Upper lobe of right lung (tissue), 1 donor: ENCODE data around the gene ZNF638. TPM values are rescaled to one million over a fixed set of nuclear protein-coding genes. Genes with fewer than 3 reads are reported as not detected.

ENCODE experiments used
- ATAC-seq: fragments of 200-7000 bp; cut with Tn5 transposase; one replicate; pipeline ENCODE4 v1.9.1; 2020; ENCODE audit warnings: mild to moderate bottlenecking, moderate library complexity
- DNase-seq: peaks from one replicate; pipeline ENCODE4 v3.0.0-alpha.2; 2020
- H3K27ac ChIP-seq: fragments of 200-600 bp; one replicate; pipeline ENCODE4 v1.8.0; 2022
- H3K27me3 ChIP-seq: fragments of 200-600 bp; one replicate; pipeline ENCODE4 v1.8.0; 2022; ENCODE audit warnings: mild to moderate bottlenecking
- H3K36me3 ChIP-seq: fragments of 200-600 bp; one replicate; pipeline ENCODE4 v1.8.0; 2022
- H3K4me1 ChIP-seq: fragments of 200-600 bp; one replicate; pipeline ENCODE4 v1.8.0; 2022
- H3K4me3 ChIP-seq: fragments of 200-600 bp; one replicate; pipeline ENCODE4 v1.8.0; 2022; ENCODE audit warnings: mild to moderate bottlenecking
- H3K9me3 ChIP-seq: fragments of 200-600 bp; one replicate; pipeline ENCODE4 v1.8.0; 2022
- CTCF ChIP-seq: fragments of 200-600 bp; IDR thresholded peaks from one replicate; pipeline ENCODE4 v1.8.0; 2022; ENCODE audit warnings: antibody characterized with exemption
- intact Hi-C: fragments of 100-400 bp; cut with DNase I; formaldehyde crosslinking; loops from one replicate; pipeline ENCODE4 v1.11.0; 2022
- total RNA-seq: library from RNA; stranded (reverse); fragmentation: NEBNext Ultra II Directional; extraction: Animal tissue kit (Norgen Biotek cat#: 25700); gene quantifications from one replicate; pipeline ENCODE4 v1.2.1, GENCODE V29; 2021
- donor health status: DM: no; HTN: yes; CAD: no; lungs with severe emphysema.

Gene ZNF638
- total RNA-seq, 1 donor from 2014 or later: 114 TPM

GRCh38 chr2:71457923-71458322, 126.3 kb downstream of the ZNF638 start:
- peaks cover 18% of the 10 kb centered on the region for H3K4me1 ChIP-seq
- no peak overlapping the region for H3K27ac ChIP-seq
- H3K36me3 ChIP-seq: no peaks in the 10 kb centered on the region
- no peaks in the 10 kb centered on the region for H3K9me3 ChIP-seq
- peaks cover 19% of the 10 kb centered on the region for H3K27me3 ChIP-seq
- ATAC-seq (no peak), DNase-seq (no peak)
- intact Hi-C loops: no loop called here
- no peak for TF ChIP-seq CTCF
- H3K4me3 ChIP-seq: no peak overlapping the region

- Histone ChIP-seq H3K4me1 (peaks cover 12% of the 10 kb centered on the region), H3K36me3 (no peaks in the 10 kb centered on the region), H3K27me3 (peaks cover 17% of the 10 kb centered on the region), H3K27ac (no peak overlapping the region), H3K4me3 (no peak overlapping the region), H3K9me3 (no peaks in the 10 kb centered on the region)
- DNase-seq (no peak), ATAC-seq (no peak)
- TF ChIP-seq CTCF: no peak
- intact Hi-C loops: no loop called here
Observed at GRCh38 chr2:71458413-71459083, 127.0 kb downstream of the ZNF638 start.

- Histone ChIP-seq H3K9me3 (no peaks in the 10 kb centered on the region), H3K27ac (no peak overlapping the region), H3K27me3 (peaks cover 12% of the 10 kb centered on the region), H3K4me3 (no peak overlapping the region), H3K4me1 (peaks cover 7% of the 10 kb centered on the region), H3K36me3 (no peaks in the 10 kb centered on the region)
- intact Hi-C loops: no loop called here
- no peak for TF ChIP-seq CTCF
- DNase-seq (no peak), ATAC-seq (no peak)
Observed at GRCh38 chr2:71459084-71459431, 127.5 kb downstream of the ZNF638 start.

GRCh38 chr2:71460056-71460455, 128.5 kb downstream of the ZNF638 start:
- Histone ChIP-seq H3K4me1 (no peaks in the 10 kb centered on the region), H3K4me3 (no peak overlapping the region), H3K36me3 (no peaks in the 10 kb centered on the region), H3K27me3 (peaks cover 15% of the 10 kb centered on the region), H3K9me3 (no peaks in the 10 kb centered on the region), H3K27ac (no peak overlapping the region)
- intact Hi-C loops: loop anchor here (5.0 kb wide), 1 partner anchor 42 kb away; no protein-coding TSS in a partner anchor
- ATAC-seq (no peak), DNase-seq (no peak)
- TF ChIP-seq CTCF: no peak

GRCh38 chr2:71460595-71461303, 129.2 kb downstream of the ZNF638 start:
- H3K27me3 ChIP-seq: peaks cover 22% of the 10 kb centered on the region
- no peaks in the 10 kb centered on the region for H3K36me3 ChIP-seq
- DNase-seq: no peak
- intact Hi-C loops: loop anchor here (5.0 kb wide), 1 partner anchor 42 kb away; no protein-coding TSS in a partner anchor
- no peaks in the 10 kb centered on the region for H3K4me1 ChIP-seq
- no peak overlapping the region for H3K27ac ChIP-seq
- ATAC-seq: peak; percentile 74
- TF ChIP-seq CTCF: peak; percentile 63
- H3K9me3 ChIP-seq: no peaks in the 10 kb centered on the region
- no peak overlapping the region for H3K4me3 ChIP-seq
